CMK (cell line): ENCODE data around the gene B3GNT2.
"Not testable (repeated sequence)": the region's sequence is repeated elsewhere in the genome, so short reads cannot be mapped to it uniquely, and the experiment has no call there.

ENCODE experiments used
- DNase-seq: peaks from one replicate; pipeline ENCODE4 v3.0.0-alpha.2; 2010; ENCODE audit warnings: low read depth

The B3GNT2 gene

GRCh38 chr2:62185475-62186155 lies 10.3 kb upstream of the B3GNT2 start:
- DNase-seq = no peak

DNA sequence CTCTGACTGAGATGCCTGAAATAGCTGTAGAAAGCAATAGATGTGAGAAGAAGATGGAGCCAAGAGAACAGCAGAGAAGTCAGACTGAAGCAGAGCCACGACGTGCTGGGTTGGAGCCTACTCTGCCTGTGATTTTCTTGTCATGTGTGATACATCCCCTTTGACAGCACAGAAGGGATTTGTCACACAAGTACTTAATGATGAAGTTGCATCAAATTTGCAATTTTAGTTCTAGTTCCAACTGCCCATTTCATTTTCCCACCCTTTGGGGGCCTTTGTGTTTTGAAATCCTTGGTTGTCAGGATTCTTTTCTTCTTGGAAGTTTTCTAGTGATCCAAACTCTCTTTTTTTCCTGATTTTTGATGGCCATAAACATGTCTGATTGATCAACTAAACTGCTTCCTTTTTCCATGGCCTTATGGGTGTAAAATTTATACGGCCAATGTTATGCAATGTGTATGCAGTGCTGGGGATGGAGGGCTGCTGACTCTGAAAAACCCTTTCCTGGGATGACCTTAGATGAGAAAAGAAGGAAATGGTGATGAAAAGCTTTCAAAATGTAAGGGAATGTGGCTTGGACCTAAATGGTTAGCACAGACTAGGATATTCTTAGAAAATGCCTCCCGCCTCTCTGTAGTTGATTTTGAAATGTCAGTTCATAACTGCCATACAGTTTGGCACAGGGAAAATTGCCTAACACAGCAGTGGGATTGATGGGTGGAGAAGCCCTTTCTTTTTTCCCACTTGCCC lies 9.6 kb upstream of the B3GNT2 start:
- no peak for DNase-seq

- no peak for DNase-seq
Measured at GRCh38 chr2:62187246-62187645, 8.7 kb upstream of the B3GNT2 start.

GRCh38 chr2:62188416-62188815 lies 7.5 kb upstream of the B3GNT2 start:
- DNase-seq = no peak

- no peak for DNase-seq
Measured at GRCh38 chr2:62189196-62189595, 6.7 kb upstream of the B3GNT2 start.

- no peak for DNase-seq
Measured at GRCh38 chr2:62192811-62193210, 3.1 kb upstream of the B3GNT2 start.

DNA sequence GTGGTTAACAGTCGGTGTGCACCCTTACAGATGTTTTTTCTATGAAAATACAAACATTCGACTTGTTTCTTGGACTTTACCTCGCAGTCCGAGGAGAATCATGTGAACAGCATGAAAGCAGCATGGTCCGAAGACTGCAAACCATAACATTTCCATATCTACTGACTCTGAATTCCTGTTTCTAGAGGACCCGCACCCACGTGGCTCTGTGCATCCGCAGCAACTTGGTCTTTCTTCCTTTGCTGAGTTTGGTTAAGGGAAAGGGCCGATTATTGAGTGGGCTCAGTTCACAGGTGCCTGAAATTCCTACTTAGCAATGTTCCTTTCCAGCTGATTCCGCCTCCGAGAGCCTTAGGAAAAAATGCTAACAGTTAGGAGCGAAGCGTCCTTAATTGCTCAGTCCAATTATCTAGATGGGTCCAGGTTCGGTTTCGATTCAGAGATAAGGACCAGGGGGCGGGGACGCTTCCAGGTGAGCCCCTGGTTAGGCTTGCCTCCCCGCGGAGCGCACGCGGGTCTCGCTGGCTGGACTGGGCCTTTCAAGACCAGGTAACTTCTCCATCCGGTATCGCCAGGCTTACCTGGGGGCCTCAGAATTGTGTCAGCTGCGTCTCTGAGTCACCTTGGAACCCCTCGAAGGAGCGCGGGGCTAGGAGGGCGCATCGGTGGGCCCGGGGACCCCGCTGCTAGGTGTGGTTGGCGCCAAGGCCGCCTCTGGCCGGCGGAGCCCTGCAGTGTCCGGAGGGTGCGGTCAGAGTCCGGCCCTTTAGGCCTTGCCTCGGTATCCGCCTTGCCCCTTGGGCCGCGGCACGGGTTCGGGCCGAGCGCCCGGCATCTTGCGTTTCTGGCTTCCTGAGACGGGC lies 1.1 kb upstream of the B3GNT2 start:
- DNase-seq = no peak

GRCh38 chr2:62196278-62196901 lies 475 bp downstream of the B3GNT2 start:
- DNase-seq = no peak

- no peak for DNase-seq
Measured at GRCh38 chr2:62197011-62197924, 1.4 kb downstream of the B3GNT2 start.

DNA sequence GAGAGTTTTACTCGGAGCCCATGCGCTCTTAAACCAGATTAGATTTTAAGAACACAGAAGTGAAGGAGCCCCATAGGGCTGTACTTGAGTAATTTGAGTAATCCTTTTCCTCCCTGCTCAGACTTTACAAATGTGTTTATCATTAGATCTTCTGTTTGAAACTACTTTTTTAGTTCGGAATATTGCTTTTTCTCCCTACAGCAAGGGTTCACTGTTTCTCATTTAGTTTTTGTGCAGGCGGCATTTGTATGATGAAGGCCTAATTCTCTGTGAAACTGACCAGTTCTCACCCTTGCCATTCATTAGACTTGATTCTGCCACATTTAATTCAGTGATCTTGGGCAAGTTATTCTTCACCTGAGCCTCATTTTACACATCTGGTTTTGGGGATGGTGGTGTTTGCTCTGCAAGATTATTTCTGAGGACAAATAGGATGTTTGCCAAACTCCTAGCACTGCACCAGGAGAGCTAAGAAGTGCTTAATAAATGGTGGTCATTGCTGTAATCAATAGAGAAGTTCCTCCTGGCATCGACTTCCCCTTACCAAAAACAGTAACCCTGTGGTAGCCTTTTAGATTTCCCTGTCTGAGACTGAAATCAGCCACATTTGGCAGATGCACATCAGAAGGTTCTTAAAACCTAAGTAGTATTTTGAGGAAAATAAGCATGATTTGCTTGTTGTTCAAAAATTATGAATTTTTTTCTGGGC lies 2.2 kb downstream of the B3GNT2 start:
- no peak for DNase-seq

- not testable (repeated sequence) for DNase-seq
Measured at GRCh38 chr2:62198854-62199253, 2.9 kb downstream of the B3GNT2 start.

DNA sequence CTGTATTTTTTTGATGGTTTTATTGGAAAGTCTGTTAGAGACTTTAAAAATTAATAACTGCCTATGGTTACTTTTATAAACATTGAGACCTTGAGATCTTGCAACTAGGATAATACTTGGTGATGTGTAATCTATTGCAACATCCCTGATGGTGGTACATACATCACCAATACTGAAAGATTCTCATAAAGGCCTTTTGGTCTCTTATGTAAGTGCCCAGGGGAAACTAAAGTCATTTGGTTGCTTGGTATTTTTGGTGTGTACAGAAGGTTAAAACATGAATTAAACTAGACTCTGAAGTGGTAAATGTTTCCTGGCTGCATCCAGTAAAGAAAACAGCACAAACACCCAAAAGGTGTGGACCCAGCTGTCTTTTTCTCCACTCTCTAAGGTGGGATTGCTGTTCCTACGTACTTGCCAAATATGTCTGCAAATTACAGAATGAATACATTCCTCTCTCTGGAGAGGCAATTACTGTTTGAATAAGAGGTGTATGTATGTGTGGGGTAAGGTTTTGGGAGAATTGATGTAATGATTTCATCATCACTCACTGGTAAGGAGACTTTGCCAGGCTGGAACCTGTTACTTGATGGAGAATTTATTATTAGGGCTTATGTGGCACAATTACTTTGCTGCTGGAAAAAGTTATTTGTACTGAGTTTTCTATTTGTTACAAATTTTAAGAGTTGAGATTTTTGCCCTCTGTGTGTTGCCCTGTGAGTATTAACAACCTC lies 3.6 kb downstream of the B3GNT2 start:
- DNase-seq = no peak

GRCh38 chr2:62200291-62200841 lies 4.5 kb downstream of the B3GNT2 start:
- DNase-seq = no peak

DNA sequence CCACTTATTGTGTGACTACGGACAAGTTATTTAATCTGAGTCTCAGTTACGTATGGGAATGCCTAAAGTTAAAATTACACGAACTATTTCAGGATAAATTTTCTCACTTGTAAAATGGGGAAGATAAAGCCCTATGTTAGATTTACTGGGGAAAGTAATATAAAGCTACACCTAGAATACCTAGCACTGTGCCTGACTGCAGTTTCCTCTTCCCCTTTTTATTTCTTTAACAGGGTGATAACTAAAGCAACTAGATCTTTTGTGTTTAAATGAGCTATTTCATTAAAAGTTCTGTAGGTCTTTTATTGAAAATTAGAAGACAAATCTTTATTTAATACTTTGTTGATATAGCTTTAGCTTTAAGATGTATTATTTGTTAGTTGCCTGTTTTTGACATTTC lies 5.0 kb downstream of the B3GNT2 start:
- DNase-seq = no peak

- DNase-seq = no peak
Measured at GRCh38 chr2:62201307-62201706, 5.4 kb downstream of the B3GNT2 start.

- no peak for DNase-seq
Measured at GRCh38 chr2:62202019-62202722, 6.3 kb downstream of the B3GNT2 start.

DNA sequence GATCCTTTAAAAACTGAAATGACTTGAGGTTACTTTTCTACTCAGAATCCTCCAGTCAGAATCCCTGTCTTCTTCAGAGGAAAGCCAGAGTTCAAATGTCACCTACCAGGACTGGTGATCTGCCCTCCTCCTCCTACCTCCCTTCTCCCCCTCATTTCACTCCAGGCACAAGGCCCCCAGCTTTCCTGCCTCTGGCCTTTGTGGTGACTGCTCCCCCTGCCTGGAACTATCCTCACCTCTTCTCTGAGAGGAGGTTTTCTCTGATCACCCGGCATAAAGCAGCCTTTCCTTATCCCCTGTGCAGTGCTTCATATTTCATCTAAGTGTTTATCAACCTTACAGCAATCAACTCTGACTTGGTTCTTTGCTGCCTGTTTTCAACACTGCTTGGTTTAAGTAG lies 6.8 kb downstream of the B3GNT2 start:
- DNase-seq = no peak

- DNase-seq = no peak
Measured at GRCh38 chr2:62203459-62203858, 7.5 kb downstream of the B3GNT2 start.

DNA sequence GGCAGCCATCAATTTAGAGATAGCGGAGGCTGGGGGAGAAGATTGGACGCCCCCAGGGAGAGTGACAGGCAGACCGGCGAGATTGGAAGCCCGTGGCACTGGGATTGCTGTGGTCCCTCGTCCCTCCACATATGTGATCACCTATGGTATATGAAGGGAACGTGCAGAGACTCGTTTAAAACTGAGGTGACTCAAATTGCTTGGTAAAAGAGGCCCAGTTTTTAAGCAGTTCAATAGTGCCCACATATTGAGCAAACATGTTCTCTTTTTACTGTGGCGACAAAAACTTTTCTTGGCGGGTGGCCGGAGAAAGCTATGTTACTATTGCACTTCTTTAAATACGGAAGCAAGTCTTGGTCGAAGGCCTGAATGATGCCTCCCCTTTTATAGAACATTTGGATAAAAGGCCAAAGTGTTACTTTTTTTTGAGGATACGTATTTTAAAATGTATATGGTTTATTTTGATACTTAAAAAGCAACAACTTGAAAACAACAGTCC lies 9.1 kb downstream of the B3GNT2 start:
- DNase-seq = no peak
